PFSK-1 (cell line): ENCODE results near the gene VWA2.

Experiments
- FOXP2 ChIP-seq: optimal IDR thresholded peaks from 2 replicates; pipeline ENCODE3; 2011; ENCODE audit warnings: borderline replicate concordance, control low read depth, inconsistent platforms; ENCODE audit not compliant: insufficient read depth; ENCODE audit errors: extremely low read length, extremely low read depth
- POLR2AphosphoS5 ChIP-seq: IDR thresholded peaks from 2 replicates; pipeline ENCODE4 v1.6.1; 2012; ENCODE audit warnings: low read depth, mild to moderate bottlenecking, control low read depth, low read length, moderate library complexity
- SIN3A ChIP-seq: IDR thresholded peaks from 2 replicates; pipeline ENCODE4 v1.6.1; 2012; ENCODE audit warnings: mild to moderate bottlenecking, low read length, moderate library complexity, borderline replicate concordance; ENCODE audit not compliant: insufficient read depth
- TAF1 ChIP-seq: IDR thresholded peaks from 2 replicates; pipeline ENCODE4 v1.6.1; 2012; ENCODE audit warnings: low read length, control low read depth, borderline replicate concordance; ENCODE audit not compliant: insufficient read depth
- TF ChIP-seq, protein P1 (sequence below), 2 experiments: IDR thresholded peaks; 2 replicates each; pipeline versions ENCODE4 v1.6.1 to v1.8.0; 2011 to 2012; ENCODE audit warnings: low read depth in 2 of 2, low read length in 2 of 2, control low read depth in 1 of 2, inconsistent platforms in 1 of 2, mild to moderate bottlenecking in 1 of 2, moderate library complexity in 1 of 2; ENCODE audit not compliant: insufficient read depth in 1 of 2

The VWA2 gene

DNA sequence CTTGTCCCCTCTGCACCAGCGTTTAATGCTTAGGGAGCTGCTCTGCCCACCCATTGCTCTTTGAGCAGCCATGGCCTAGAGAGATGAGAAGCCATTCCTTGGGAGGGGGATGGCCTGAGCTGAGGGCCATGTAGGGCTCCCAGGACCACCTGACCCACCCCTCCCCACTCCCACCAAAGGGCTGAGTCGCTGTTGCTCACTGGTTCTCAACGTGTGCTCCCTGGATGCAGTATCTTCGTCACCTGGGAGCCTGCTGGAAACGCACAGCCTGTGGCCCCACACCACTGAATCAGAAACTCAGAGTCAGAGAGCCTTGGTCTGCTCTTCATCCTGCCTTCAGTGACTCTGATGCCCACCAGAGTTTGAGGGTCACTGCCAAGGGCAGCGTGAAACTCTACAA lies 37.0 kb downstream of the VWA2 start:
- TF ChIP-seq POLR2AphosphoS5: no peak
- TF ChIP-seq, protein P1, sequence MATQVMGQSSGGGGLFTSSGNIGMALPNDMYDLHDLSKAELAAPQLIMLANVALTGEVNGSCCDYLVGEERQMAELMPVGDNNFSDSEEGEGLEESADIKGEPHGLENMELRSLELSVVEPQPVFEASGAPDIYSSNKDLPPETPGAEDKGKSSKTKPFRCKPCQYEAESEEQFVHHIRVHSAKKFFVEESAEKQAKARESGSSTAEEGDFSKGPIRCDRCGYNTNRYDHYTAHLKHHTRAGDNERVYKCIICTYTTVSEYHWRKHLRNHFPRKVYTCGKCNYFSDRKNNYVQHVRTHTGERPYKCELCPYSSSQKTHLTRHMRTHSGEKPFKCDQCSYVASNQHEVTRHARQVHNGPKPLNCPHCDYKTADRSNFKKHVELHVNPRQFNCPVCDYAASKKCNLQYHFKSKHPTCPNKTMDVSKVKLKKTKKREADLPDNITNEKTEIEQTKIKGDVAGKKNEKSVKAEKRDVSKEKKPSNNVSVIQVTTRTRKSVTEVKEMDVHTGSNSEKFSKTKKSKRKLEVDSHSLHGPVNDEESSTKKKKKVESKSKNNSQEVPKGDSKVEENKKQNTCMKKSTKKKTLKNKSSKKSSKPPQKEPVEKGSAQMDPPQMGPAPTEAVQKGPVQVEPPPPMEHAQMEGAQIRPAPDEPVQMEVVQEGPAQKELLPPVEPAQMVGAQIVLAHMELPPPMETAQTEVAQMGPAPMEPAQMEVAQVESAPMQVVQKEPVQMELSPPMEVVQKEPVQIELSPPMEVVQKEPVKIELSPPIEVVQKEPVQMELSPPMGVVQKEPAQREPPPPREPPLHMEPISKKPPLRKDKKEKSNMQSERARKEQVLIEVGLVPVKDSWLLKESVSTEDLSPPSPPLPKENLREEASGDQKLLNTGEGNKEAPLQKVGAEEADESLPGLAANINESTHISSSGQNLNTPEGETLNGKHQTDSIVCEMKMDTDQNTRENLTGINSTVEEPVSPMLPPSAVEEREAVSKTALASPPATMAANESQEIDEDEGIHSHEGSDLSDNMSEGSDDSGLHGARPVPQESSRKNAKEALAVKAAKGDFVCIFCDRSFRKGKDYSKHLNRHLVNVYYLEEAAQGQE (IDR thresholded peaks at IDR 0.05; ENCODE audit: insufficient read depth in 1 of 2, low read depth in 2 of 2, low read length in 2 of 2): no peak
- no peak for TF ChIP-seq TAF1
- no peak for TF ChIP-seq SIN3A
- TF ChIP-seq FOXP2: no peak

DNA sequence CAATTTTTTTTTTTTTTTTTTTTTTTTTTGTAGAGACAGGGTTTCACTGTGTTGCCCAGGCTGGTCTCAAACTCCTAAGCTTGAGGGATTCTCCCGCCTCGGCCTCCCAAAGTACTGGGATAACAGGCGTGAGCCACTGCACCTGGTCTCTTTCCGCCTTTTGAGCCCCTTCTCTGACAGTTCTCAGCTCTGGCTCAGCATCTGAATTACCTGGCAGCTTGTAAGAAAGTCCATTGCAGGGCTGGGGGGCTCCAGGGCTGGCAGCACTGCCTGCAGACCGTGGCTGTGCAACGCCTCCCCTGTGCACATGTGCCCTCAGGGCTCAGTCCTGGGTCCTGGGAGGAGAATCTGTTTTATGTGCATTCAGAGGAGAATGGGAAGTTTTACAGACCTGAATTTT lies 37.6 kb downstream of the VWA2 start:
- no peak for TF ChIP-seq POLR2AphosphoS5
- TF ChIP-seq FOXP2: no peak
- TF ChIP-seq, protein P1 (IDR thresholded peaks at IDR 0.05; ENCODE audit: insufficient read depth in 1 of 2, low read depth in 2 of 2, low read length in 2 of 2): no peak
- TF ChIP-seq SIN3A: no peak
- no peak for TF ChIP-seq TAF1

DNA sequence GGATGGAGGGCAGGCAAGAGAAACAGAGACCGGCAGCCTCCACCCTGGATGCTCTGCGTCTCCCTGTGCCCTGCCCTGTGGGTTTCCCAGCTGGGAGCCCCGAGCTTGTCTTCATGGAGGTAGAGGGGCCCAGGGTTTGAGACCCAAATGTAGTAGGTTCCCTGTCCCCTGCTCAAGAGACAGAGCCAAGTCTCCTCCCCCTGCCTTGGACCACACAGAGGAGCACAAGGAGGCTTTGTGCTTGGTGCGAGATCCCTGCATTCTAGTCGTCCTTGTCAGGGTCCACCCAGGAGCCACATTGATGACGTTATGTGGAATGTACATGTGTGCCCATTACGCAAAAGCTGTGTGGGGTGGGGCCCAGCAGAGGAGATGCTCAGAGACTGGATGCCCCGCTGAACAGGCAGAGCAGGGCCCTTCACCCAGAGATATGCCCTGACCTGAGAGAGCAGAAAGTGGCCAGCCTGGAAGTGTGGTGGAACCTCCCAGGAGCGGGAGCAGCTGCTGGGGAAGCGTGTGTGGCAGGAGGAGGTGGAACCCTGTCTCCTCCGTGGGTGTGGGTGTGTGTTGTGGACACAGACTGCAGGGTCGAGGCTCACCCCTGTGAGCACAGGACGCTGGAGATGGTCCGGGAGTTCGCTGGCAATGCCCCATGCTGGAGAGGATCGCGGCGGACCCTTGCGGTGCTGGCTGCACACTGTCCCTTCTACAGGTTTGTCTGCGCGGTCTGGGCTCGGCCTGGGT lies 39.3 kb downstream of the VWA2 start:
- TF ChIP-seq SIN3A (no peak), FOXP2 (no peak), TAF1 (no peak), POLR2AphosphoS5 (no peak)
- TF ChIP-seq, protein P1 (IDR thresholded peaks at IDR 0.05; ENCODE audit: insufficient read depth in 1 of 2, low read depth in 2 of 2, low read length in 2 of 2): no peak

DNA sequence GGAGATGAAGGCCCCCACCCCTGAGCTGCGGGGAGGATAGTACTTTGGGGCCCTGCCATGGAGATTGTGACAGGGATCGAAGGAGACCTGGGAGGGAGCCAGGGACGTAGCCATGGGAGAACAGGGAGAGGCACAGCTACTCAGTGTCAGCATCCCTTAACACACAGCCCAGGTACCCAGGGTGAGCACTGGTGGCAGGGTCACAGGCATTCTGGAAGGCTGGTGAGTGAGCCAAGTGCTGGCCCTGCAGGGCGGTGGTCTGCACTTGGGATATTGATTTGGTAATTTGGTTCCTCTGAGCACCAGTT lies 39.8 kb downstream of the VWA2 start:
- TF ChIP-seq FOXP2 (no peak), POLR2AphosphoS5 (no peak), SIN3A (no peak), TAF1 (no peak)
- TF ChIP-seq, protein P1 (IDR thresholded peaks at IDR 0.05; ENCODE audit: insufficient read depth in 1 of 2, low read depth in 2 of 2, low read length in 2 of 2): no peak

DNA sequence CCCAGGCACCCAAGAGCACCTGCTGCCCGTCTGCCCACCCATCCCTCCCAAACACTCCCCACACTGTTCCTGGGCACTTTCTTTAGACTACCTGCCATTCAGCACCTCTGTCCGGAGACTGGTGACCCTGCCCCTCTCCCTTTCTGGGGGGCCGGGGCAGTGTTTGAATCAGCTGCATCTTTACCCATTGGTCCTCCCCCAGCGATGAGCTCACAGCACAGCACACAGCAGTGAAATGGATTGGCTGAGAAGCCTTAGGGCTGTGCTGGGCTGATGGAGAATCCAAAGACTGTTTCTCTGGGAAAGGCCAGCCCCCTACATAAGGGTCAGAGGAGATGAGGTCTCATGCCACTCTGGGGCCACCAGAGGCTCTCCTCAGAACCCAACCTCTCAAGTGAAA lies 40.2 kb downstream of the VWA2 start:
- TF ChIP-seq, protein P1 (IDR thresholded peaks at IDR 0.05; ENCODE audit: insufficient read depth in 1 of 2, low read depth in 2 of 2, low read length in 2 of 2): no peak
- TF ChIP-seq POLR2AphosphoS5: no peak
- TF ChIP-seq SIN3A: no peak
- no peak for TF ChIP-seq FOXP2
- TF ChIP-seq TAF1: no peak
